GM12878 (cell line): ENCODE data around the gene DAB2IP.

Experiments used
- CUX1 ChIP-seq: IDR thresholded peaks from 2 replicates; pipeline ENCODE4 v1.6.1; 2012; ENCODE audit warnings: improper control_type of control experiment, low read depth, low read length; ENCODE audit not compliant: insufficient replicate concordance
- POLR2A ChIP-seq: IDR thresholded peaks from 2 replicates; pipeline ENCODE4 v1.6.1; 2011; ENCODE audit warnings: low read depth, mild to moderate bottlenecking, low read length
- RELA ChIP-seq: fragments of 450-650 bp; IDR thresholded peaks from 2 replicates; pipeline ENCODE4 v1.8.0; 2014; ENCODE audit warnings: borderline replicate concordance; ENCODE audit not compliant: partially characterized antibody
- REST ChIP-seq: IDR thresholded peaks from 2 replicates; pipeline ENCODE4 v1.6.1; 2012; ENCODE audit warnings: mild to moderate bottlenecking, low read depth, low read length
- SIN3A ChIP-seq: IDR thresholded peaks from 2 replicates; pipeline ENCODE4 v1.6.1; 2012; ENCODE audit warnings: low read depth, low read length, improper control_type of control experiment
- SMC3 ChIP-seq: IDR thresholded peaks from 2 replicates; pipeline ENCODE4 v1.6.1; 2011; ENCODE audit warnings: low read length, improper control_type of control experiment, borderline replicate concordance
- SP1 ChIP-seq: IDR thresholded peaks from one replicate; pipeline ENCODE4 v1.6.1; 2011; ENCODE audit warnings: low read depth, low read length
- SREBF2 ChIP-seq: IDR thresholded peaks from 2 replicates; pipeline ENCODE4 v1.6.1; 2012; ENCODE audit warnings: mild to moderate bottlenecking, low read length
- TARDBP ChIP-seq: IDR thresholded peaks from 2 replicates; pipeline ENCODE4 v1.6.1; 2016; ENCODE audit warnings: borderline replicate concordance
- TCF3 ChIP-seq: IDR thresholded peaks from 2 replicates; pipeline ENCODE4 v1.6.1; 2012; ENCODE audit warnings: low read depth, mild to moderate bottlenecking, low read length, borderline replicate concordance; ENCODE audit not compliant: insufficient read depth
- TF ChIP-seq, protein P1 (sequence below), 3 experiments: IDR thresholded peaks in 2 of 3; conservative IDR thresholded peaks in 1 of 3; 2 replicates each; pipeline ENCODE4 v1.5.1; 2011; ENCODE audit warnings: low read depth in 3 of 3, low read length in 3 of 3, mild to moderate bottlenecking in 3 of 3, control low read depth in 2 of 3, moderate library complexity in 2 of 3, inconsistent platforms in 1 of 3, mixed read lengths in 1 of 3; ENCODE audit not compliant: control insufficient read depth in 2 of 3, insufficient read depth in 1 of 3; ENCODE audit errors: extremely low read depth in 1 of 3

DNA sequence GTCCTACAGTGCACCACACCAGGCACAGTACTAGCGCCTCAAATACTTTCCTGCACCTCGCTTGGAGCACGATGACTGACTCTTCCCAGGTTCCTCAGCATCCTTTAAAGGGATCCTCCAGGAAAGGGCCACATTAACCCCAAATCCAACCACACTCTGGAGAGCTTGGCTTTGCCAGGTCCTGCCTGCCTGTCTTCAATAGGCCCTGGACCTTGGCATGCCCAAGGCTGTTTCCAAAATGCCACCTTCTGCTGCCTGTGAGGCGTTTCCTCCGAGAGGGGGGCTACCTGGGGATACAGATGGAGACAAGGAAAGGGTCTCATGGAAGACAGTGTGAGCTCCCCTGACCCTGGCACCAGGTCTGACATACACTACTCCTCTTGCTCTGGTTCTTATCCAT lies 169.9 kb downstream of the DAB2IP start:
- TF ChIP-seq, protein P1, sequence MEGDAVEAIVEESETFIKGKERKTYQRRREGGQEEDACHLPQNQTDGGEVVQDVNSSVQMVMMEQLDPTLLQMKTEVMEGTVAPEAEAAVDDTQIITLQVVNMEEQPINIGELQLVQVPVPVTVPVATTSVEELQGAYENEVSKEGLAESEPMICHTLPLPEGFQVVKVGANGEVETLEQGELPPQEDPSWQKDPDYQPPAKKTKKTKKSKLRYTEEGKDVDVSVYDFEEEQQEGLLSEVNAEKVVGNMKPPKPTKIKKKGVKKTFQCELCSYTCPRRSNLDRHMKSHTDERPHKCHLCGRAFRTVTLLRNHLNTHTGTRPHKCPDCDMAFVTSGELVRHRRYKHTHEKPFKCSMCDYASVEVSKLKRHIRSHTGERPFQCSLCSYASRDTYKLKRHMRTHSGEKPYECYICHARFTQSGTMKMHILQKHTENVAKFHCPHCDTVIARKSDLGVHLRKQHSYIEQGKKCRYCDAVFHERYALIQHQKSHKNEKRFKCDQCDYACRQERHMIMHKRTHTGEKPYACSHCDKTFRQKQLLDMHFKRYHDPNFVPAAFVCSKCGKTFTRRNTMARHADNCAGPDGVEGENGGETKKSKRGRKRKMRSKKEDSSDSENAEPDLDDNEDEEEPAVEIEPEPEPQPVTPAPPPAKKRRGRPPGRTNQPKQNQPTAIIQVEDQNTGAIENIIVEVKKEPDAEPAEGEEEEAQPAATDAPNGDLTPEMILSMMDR (IDR thresholded peaks at IDR 0.05 in 2 of 3, conservative IDR thresholded peaks at IDR 0.05 in 1 of 3; ENCODE audit: control insufficient read depth in 2 of 3, extremely low read depth in 1 of 3, insufficient read depth in 1 of 3, low read depth in 3 of 3, low read length in 3 of 3): no peak
- TF ChIP-seq CUX1 (no peak), SP1 (no peak), REST (no peak), TCF3 (no peak), POLR2A (no peak), TARDBP (no peak), SIN3A (no peak), RELA (no peak), SMC3 (no peak), SREBF2 (no peak)
